Endodermal cell (in vitro differentiated cells): ENCODE measurements around the gene LGR6. TPM values are rescaled to one million over a fixed set of nuclear protein-coding genes. Genes with fewer than 3 reads are reported as not detected.

ENCODE experiments used
- DNase-seq: peaks from one replicate; pipeline ENCODE4 v3.0.0-alpha.2; 2017
- H3K27ac ChIP-seq: 2 replicates; pipeline ENCODE4 v1.5.1; 2013; ENCODE audit warnings: mild to moderate bottlenecking, low read depth, low read length, moderate library complexity
- H3K27me3 ChIP-seq: 2 replicates; pipeline ENCODE4 v1.6.1; 2013; ENCODE audit warnings: mild to moderate bottlenecking, low read length, moderate library complexity; ENCODE audit not compliant: insufficient read depth, control insufficient read depth, poor library complexity, severe bottlenecking
- H3K36me3 ChIP-seq: 2 replicates; pipeline ENCODE4 v1.7.0; 2013; ENCODE audit warnings: mild to moderate bottlenecking, low read length, moderate library complexity; ENCODE audit not compliant: control insufficient read depth, insufficient read depth
- H3K4me1 ChIP-seq: one replicate; pipeline ENCODE4 v1.7.0; 2013; ENCODE audit warnings: low read length; ENCODE audit not compliant: control insufficient read depth, insufficient read depth
- H3K4me3 ChIP-seq: 2 replicates; pipeline ENCODE4 v1.5.1; 2013; ENCODE audit warnings: mild to moderate bottlenecking, low read length, moderate library complexity
- H3K9ac ChIP-seq: 2 replicates; pipeline ENCODE4 v1.6.1; 2013; ENCODE audit warnings: mild to moderate bottlenecking, low read length, moderate library complexity; ENCODE audit not compliant: poor library complexity, severe bottlenecking; ENCODE audit errors: extremely low read depth
- H3K9me3 ChIP-seq: 2 replicates; pipeline ENCODE4 v1.6.1; 2013; ENCODE audit warnings: mild to moderate bottlenecking, low read length, moderate library complexity; ENCODE audit not compliant: control insufficient read depth
- H3K27ac Mint-ChIP-seq: 2 replicates; pipeline ENCODE4 v1.8.0; 2020; ENCODE audit warnings: mixed read lengths
- H3K27me3 Mint-ChIP-seq: 2 replicates; pipeline ENCODE4 v1.8.0; 2021; ENCODE audit warnings: mild to moderate bottlenecking, mixed read lengths; ENCODE audit not compliant: insufficient read depth
- H3K36me3 Mint-ChIP-seq: 2 replicates; pipeline ENCODE4 v1.8.0; 2020; ENCODE audit warnings: low read depth, mixed read lengths
- H3K4me1 Mint-ChIP-seq: 2 replicates; pipeline ENCODE4 v1.8.0; 2020; ENCODE audit warnings: mixed read lengths
- H3K4me3 Mint-ChIP-seq: 2 replicates; pipeline ENCODE4 v1.8.0; 2020; ENCODE audit warnings: mild to moderate bottlenecking, moderate library complexity, mixed read lengths
- H3K9me3 Mint-ChIP-seq: 2 replicates; pipeline ENCODE4 v1.8.0; 2020; ENCODE audit warnings: mild to moderate bottlenecking, mixed read lengths
- WGBS, 2 experiments: methylation state at CpG; one replicate each; pipeline versions ENCODE4 v1.1.5 to v1.1.7; 2013; ENCODE audit warnings: missing lambda C conversion rate in 2 of 2, mixed read lengths in 1 of 2; ENCODE audit not compliant: insufficient coverage in 1 of 2, insufficient read length in 1 of 2; 5-methylcytosine and 5-hydroxymethylcytosine counted together
- total RNA-seq, 2 donors: library from RNA; stranded (reverse); fragmentation: NEBNext Ultra II Directional in 1 of 2; extraction: Animal tissue kit (Norgen Biotek cat#: 25700) in 1 of 2; gene quantifications; 2 replicates in 1 of 2; 3 replicates in 1 of 2; pipeline ENCODE4 v1.2.1, GENCODE V29; 2021
- TF ChIP-seq, protein P1 (sequence below): fragments of 200-600 bp; sonication (generic); conservative IDR thresholded peaks from 2 replicates; pipeline ENCODE4 v1.5.0; 2021; ENCODE audit warnings: antibody characterized with exemption, mild to moderate bottlenecking

Gene LGR6
- total RNA-seq, 2 donors from 2014 or later = 0.73 to 1.5 TPM

DNA sequence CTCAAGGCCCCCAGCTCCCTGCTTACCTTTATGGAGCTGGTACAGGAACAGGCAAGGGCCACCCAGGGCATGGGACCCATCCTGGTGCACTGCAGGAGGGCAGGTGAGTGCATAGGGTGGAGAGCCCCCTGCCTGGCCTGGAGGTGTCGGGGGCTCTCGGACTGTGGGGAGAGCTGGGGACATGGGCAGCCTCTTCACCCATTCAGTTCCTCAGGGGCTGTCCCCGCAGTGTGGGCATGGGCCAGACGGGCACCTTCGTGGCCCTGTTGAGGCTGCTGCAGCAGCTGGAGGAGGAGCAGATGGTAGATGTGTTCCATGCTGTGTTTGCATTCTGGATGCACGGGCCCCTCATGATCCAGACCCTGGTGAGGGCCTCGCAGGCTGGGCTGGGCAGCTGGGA, 7.3 kb upstream of the LGR6 start:
- Histone ChIP-seq H3K9me3 (no peaks in the 10 kb centered on the region), H3K9ac (no peak overlapping the region), H3K27ac (no peak overlapping the region), H3K36me3 (no peaks in the 10 kb centered on the region), H3K4me1 (no peaks in the 10 kb centered on the region), H3K27me3 (no peaks in the 10 kb centered on the region), H3K4me3 (no peak overlapping the region)
- no peak overlapping the region for H3K4me3 Mint-ChIP-seq
- H3K27me3 Mint-ChIP-seq = peaks cover 21% of the 10 kb centered on the region
- no peaks in the 10 kb centered on the region for H3K36me3 Mint-ChIP-seq
- DNase-seq = no peak
- TF ChIP-seq, protein P1, sequence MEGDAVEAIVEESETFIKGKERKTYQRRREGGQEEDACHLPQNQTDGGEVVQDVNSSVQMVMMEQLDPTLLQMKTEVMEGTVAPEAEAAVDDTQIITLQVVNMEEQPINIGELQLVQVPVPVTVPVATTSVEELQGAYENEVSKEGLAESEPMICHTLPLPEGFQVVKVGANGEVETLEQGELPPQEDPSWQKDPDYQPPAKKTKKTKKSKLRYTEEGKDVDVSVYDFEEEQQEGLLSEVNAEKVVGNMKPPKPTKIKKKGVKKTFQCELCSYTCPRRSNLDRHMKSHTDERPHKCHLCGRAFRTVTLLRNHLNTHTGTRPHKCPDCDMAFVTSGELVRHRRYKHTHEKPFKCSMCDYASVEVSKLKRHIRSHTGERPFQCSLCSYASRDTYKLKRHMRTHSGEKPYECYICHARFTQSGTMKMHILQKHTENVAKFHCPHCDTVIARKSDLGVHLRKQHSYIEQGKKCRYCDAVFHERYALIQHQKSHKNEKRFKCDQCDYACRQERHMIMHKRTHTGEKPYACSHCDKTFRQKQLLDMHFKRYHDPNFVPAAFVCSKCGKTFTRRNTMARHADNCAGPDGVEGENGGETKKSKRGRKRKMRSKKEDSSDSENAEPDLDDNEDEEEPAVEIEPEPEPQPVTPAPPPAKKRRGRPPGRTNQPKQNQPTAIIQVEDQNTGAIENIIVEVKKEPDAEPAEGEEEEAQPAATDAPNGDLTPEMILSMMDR = no peak
- H3K27ac Mint-ChIP-seq = no peak overlapping the region
- no peaks in the 10 kb centered on the region for H3K9me3 Mint-ChIP-seq
- H3K4me1 Mint-ChIP-seq = peaks cover 13% of the 10 kb centered on the region
- WGBS, 2 experiments = 80 to 88% methylated on average over 1 to 7 of the region's 7 CpGs

DNA sequence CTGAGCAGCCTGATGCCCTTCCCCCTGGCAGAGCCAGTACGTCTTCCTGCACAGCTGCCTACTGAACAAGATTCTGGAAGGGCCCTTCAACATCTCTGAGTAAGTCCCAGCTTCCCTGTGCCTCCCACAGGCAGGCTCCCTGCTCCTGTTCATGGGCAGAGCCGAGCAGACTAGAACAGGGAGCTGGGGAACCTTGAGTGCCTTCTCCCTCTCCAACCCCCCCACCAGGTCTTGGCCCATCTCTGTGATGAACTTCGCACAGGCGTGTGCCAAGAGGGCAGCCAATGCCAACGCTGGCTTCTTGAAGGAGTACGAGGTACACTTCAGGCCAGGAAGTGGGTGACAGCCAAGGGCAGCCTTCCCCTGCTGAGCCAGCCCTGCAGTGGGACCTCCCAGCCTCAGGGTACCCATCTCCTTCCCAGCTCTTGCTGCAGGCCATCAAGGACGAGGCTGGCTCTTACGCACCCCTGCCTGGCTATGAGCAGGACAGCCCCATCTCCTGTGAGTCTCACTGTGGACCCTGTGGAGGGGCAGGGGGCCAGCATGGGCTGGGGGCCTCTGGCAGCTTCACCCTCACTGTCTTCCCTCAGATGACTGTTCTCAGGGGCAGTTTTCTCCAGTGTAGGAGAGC, 6.4 kb upstream of the LGR6 start:
- 63 to 85% methylated on average over 2 to 8 of the region's 8 CpGs for WGBS, 2 experiments
- Mint-ChIP-seq H3K27ac (no peak overlapping the region), H3K4me1 (peaks cover 13% of the 10 kb centered on the region), H3K36me3 (no peaks in the 10 kb centered on the region), H3K4me3 (no peak overlapping the region), H3K27me3 (peaks cover 18% of the 10 kb centered on the region), H3K9me3 (peaks cover 1% of the 10 kb centered on the region)
- H3K9me3 ChIP-seq = no peaks in the 10 kb centered on the region
- H3K9ac ChIP-seq = no peak overlapping the region
- no peaks in the 10 kb centered on the region for H3K4me1 ChIP-seq
- H3K36me3 ChIP-seq = no peaks in the 10 kb centered on the region
- TF ChIP-seq, protein P1 = no peak
- H3K27me3 ChIP-seq = no peaks in the 10 kb centered on the region
- H3K4me3 ChIP-seq = no peak overlapping the region
- H3K27ac ChIP-seq = no peak overlapping the region
- no peak for DNase-seq

DNA sequence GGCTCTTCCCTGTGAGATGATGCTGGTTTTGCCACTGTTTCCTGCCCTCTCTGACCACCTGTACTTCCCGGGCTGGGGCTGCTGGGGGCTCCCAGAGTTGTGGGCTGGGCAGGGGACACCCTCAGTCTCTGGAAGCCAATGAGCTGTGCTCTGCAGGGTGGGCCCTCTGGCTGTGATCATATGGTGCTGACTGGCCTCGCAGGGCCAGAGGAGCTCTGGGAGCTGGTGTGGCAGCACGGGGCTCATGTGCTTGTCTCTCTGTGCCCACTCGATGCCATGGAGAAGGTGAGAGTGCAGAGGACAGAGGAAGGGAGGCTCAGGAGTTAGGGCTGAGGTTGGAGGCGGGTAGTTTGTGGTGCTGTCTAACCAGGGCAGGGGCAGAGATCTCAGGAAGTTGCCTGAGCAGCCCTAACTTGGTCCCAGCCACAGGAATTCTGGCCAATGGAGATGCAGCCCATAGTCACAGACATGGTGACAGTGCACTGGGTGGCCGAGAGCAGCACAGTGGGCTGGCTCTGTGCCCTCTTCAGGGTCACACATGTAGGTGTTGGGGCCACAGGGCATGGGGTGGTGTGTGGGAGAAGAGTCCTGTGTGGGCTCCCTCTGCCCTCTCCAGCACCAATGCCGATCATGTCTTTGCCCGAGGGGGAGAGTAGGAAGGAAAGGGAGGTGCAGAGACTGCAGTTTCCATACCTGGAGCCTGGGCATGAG, 5.7 kb upstream of the LGR6 start:
- Histone ChIP-seq H3K9me3 (no peaks in the 10 kb centered on the region), H3K36me3 (no peaks in the 10 kb centered on the region), H3K4me3 (no peak overlapping the region), H3K27me3 (peaks cover 2% of the 10 kb centered on the region), H3K4me1 (peaks cover under 1% of the 10 kb centered on the region), H3K9ac (no peak overlapping the region), H3K27ac (no peak overlapping the region)
- TF ChIP-seq, protein P1 = no peak
- WGBS, 2 experiments = 85 to 90% methylated on average over 3 to 8 of the region's 8 CpGs
- Mint-ChIP-seq H3K4me3 (no peak overlapping the region), H3K36me3 (peaks cover 1% of the 10 kb centered on the region), H3K9me3 (peaks cover 7% of the 10 kb centered on the region), H3K27ac (no peak overlapping the region), H3K4me1 (peaks cover 13% of the 10 kb centered on the region), H3K27me3 (peaks cover 17% of the 10 kb centered on the region)
- DNase-seq = no peak
